ENCODE measurements around the gene FSD2.

The FSD2 gene

GRCh38 chr15:82849556-82850512, 44.0 kb upstream of the FSD2 start:
- H3K4me3 ChIP-seq (ENCODE audit: low read depth, low read length): no peak overlapping the region
- DNase-seq (ENCODE audit: low read depth): peak; percentile 81
- peak; percentile 68 for TF ChIP-seq CTCF (IDR thresholded peaks at IDR 0.05; ENCODE audit: insufficient read depth, low read depth, low read length, missing control alignments)

GRCh38 chr15:82848241-82848993, 42.5 kb upstream of the FSD2 start:
- no peak overlapping the region for H3K4me3 ChIP-seq (ENCODE audit: low read depth, low read length)
- DNase-seq (ENCODE audit: low read depth): no peak
- TF ChIP-seq CTCF (IDR thresholded peaks at IDR 0.05; ENCODE audit: insufficient read depth, low read depth, low read length, missing control alignments): no peak

- no peak overlapping the region for H3K4me3 ChIP-seq (ENCODE audit: low read depth, low read length)
- DNase-seq (ENCODE audit: low read depth): no peak
- TF ChIP-seq CTCF (IDR thresholded peaks at IDR 0.05; ENCODE audit: insufficient read depth, low read depth, low read length, missing control alignments): no peak
These were observed 41.8 kb upstream of the FSD2 start for GRCh38 chr15:82847703-82848102.

GRCh38 chr15:82846621-82847020, 40.8 kb upstream of the FSD2 start:
- TF ChIP-seq CTCF (IDR thresholded peaks at IDR 0.05; ENCODE audit: insufficient read depth, low read depth, low read length, missing control alignments): no peak
- no peak for DNase-seq (ENCODE audit: low read depth)
- H3K4me3 ChIP-seq (ENCODE audit: low read depth, low read length): no peak overlapping the region

- TF ChIP-seq CTCF (IDR thresholded peaks at IDR 0.05; ENCODE audit: insufficient read depth, low read depth, low read length, missing control alignments): no peak
- DNase-seq (ENCODE audit: low read depth): no peak
- no peak overlapping the region for H3K4me3 ChIP-seq (ENCODE audit: low read depth, low read length)
These were observed 39.8 kb upstream of the FSD2 start for GRCh38 chr15:82845686-82846085.

- no peak for TF ChIP-seq CTCF (IDR thresholded peaks at IDR 0.05; ENCODE audit: insufficient read depth, low read depth, low read length, missing control alignments)
- no peak for DNase-seq (ENCODE audit: low read depth)
- no peak overlapping the region for H3K4me3 ChIP-seq (ENCODE audit: low read depth, low read length)
These were observed 37.7 kb upstream of the FSD2 start for GRCh38 chr15:82843566-82843965.

All from GM12865 (cell line).